Measurements from ENCODE around the gene CNTN3.

The CNTN3 gene

GRCh38 chr3:74607803-74608202 is 6.7 kb downstream of the CNTN3 start:
- DNase-seq, result no peak

GRCh38 chr3:74606996-74607395 is 7.5 kb downstream of the CNTN3 start:
- DNase-seq, result no peak

GRCh38 chr3:74605437-74605836 is 9.0 kb downstream of the CNTN3 start:
- no peak for DNase-seq

GRCh38 chr3:74603292-74603691 is 11.2 kb downstream of the CNTN3 start:
- DNase-seq, result no peak

GRCh38 chr3:74602471-74602870 is 12.0 kb downstream of the CNTN3 start:
- no peak for DNase-seq

GRCh38 chr3:74601793-74602192 is 12.7 kb downstream of the CNTN3 start:
- no peak for DNase-seq

- no peak for DNase-seq
Measured at GRCh38 chr3:74599564-74599963, 14.9 kb downstream of the CNTN3 start.

GRCh38 chr3:74593152-74593551 is 21.3 kb downstream of the CNTN3 start:
- no peak for DNase-seq

GRCh38 chr3:74592359-74592758 is 22.1 kb downstream of the CNTN3 start:
- no peak for DNase-seq

GRCh38 chr3:74591946-74592345 is 22.5 kb downstream of the CNTN3 start:
- DNase-seq, result no peak

GRCh38 chr3:74591342-74591741 is 23.1 kb downstream of the CNTN3 start:
- DNase-seq, result no peak

- DNase-seq, result no peak
Measured at GRCh38 chr3:74590620-74591262, 23.7 kb downstream of the CNTN3 start.

GRCh38 chr3:74584782-74585181 is 29.7 kb downstream of the CNTN3 start:
- DNase-seq, result no peak

- DNase-seq, result no peak
Measured at GRCh38 chr3:74582982-74583381, 31.5 kb downstream of the CNTN3 start.

GRCh38 chr3:74575857-74576256 is 38.6 kb downstream of the CNTN3 start:
- DNase-seq, result no peak

GRCh38 chr3:74571118-74571517 is 43.3 kb downstream of the CNTN3 start:
- DNase-seq, result no peak
